Astrocyte (in vitro differentiated cells and primary cell): Measurements from ENCODE around the gene FUNDC2. TPM values are rescaled to one million over a fixed set of nuclear protein-coding genes. Genes with fewer than 3 reads are reported as not detected.

ENCODE experiments used
- DNase-seq: peaks from one replicate; pipeline ENCODE4 v3.0.0-alpha.2; 2010; ENCODE audit warnings: low read depth
- FAIRE-seq: peaks from 2 replicates; lab custom pipeline; 2011; peaks lifted over from hg19 to GRCh38; lab: Jason Lieb, UNC
- H2AFZ ChIP-seq: 2 replicates; pipeline ENCODE4 v1.6.0; 2012; ENCODE audit warnings: low read depth, low read length, inconsistent platforms
- H3K27ac ChIP-seq: 2 replicates; pipeline ENCODE4 v1.5.1; 2011; ENCODE audit warnings: low read depth, low read length, inconsistent platforms
- H3K27me3 ChIP-seq: 2 replicates; pipeline ENCODE4 v1.6.0; 2011; ENCODE audit warnings: low read length, inconsistent platforms; ENCODE audit not compliant: insufficient read depth
- H3K36me3 ChIP-seq: 2 replicates; pipeline ENCODE4 v1.5.1; 2011; ENCODE audit warnings: low read length, inconsistent platforms; ENCODE audit not compliant: insufficient read depth
- H3K4me1 ChIP-seq: 2 replicates; pipeline ENCODE4 v1.5.1; 2011; ENCODE audit warnings: low read length, inconsistent platforms; ENCODE audit not compliant: insufficient read depth
- H3K4me2 ChIP-seq: 2 replicates; pipeline ENCODE4 v1.6.0; 2012; ENCODE audit warnings: low read length, inconsistent platforms
- H3K4me3 ChIP-seq: 2 replicates; pipeline ENCODE4 v1.5.1; 2011; ENCODE audit warnings: low read depth, mild to moderate bottlenecking, low read length, inconsistent platforms; ENCODE audit not compliant: insufficient read depth
- H3K79me2 ChIP-seq: 2 replicates; pipeline ENCODE4 v1.6.0; 2012; ENCODE audit warnings: mild to moderate bottlenecking, low read length, inconsistent platforms; ENCODE audit not compliant: insufficient read depth
- H3K9ac ChIP-seq: 2 replicates; pipeline ENCODE4 v1.6.0; 2012; ENCODE audit warnings: mild to moderate bottlenecking, low read length, inconsistent platforms
- H3K9me3 ChIP-seq: 2 replicates; pipeline ENCODE4 v1.5.1; 2012; ENCODE audit warnings: low read depth, mild to moderate bottlenecking, low read length, inconsistent platforms; ENCODE audit not compliant: insufficient read depth
- H4K20me1 ChIP-seq: 2 replicates; pipeline ENCODE4 v1.6.0; 2012; ENCODE audit warnings: low read length, inconsistent platforms; ENCODE audit not compliant: insufficient read depth
- H3K27ac Mint-ChIP-seq: one replicate; pipeline ENCODE4 v1.8.0; 2021; ENCODE audit warnings: mild to moderate bottlenecking, mixed read lengths; ENCODE audit not compliant: unreplicated experiment
- H3K27me3 Mint-ChIP-seq: one replicate; pipeline ENCODE4 v1.8.0; 2021; ENCODE audit warnings: low read depth, mixed read lengths; ENCODE audit not compliant: unreplicated experiment
- H3K36me3 Mint-ChIP-seq: one replicate; pipeline ENCODE4 v1.8.0; 2021; ENCODE audit warnings: low read depth, mixed read lengths; ENCODE audit not compliant: unreplicated experiment
- H3K4me1 Mint-ChIP-seq: one replicate; pipeline ENCODE4 v1.8.0; 2021; ENCODE audit warnings: low read depth, mixed read lengths; ENCODE audit not compliant: unreplicated experiment
- H3K4me3 Mint-ChIP-seq: one replicate; pipeline ENCODE4 v1.8.0; 2021; ENCODE audit warnings: mild to moderate bottlenecking, moderate library complexity, mixed read lengths; ENCODE audit not compliant: unreplicated experiment
- H3K9me3 Mint-ChIP-seq: one replicate; pipeline ENCODE4 v1.8.0; 2021; ENCODE audit warnings: mild to moderate bottlenecking, mixed read lengths; ENCODE audit not compliant: unreplicated experiment
- EZH2 ChIP-seq: IDR thresholded peaks from 2 replicates; pipeline ENCODE4 v1.6.1; 2012; ENCODE audit warnings: mild to moderate bottlenecking, low read length, inconsistent platforms; ENCODE audit not compliant: insufficient read depth
- total RNA-seq: library from RNA; stranded (reverse); gene quantifications from 2 replicates; pipeline ENCODE4 v1.2.1, GENCODE V29; 2021
- TF ChIP-seq, protein P1 (sequence below): IDR thresholded peaks from 2 replicates; pipeline ENCODE4 v1.5.1; 2011; ENCODE audit warnings: low read depth, mild to moderate bottlenecking, inconsistent platforms, low read length, moderate library complexity; ENCODE audit not compliant: insufficient read depth

The FUNDC2 gene
- total RNA-seq, 1 donor from 2014 or later, result 49.5 TPM

DNA sequence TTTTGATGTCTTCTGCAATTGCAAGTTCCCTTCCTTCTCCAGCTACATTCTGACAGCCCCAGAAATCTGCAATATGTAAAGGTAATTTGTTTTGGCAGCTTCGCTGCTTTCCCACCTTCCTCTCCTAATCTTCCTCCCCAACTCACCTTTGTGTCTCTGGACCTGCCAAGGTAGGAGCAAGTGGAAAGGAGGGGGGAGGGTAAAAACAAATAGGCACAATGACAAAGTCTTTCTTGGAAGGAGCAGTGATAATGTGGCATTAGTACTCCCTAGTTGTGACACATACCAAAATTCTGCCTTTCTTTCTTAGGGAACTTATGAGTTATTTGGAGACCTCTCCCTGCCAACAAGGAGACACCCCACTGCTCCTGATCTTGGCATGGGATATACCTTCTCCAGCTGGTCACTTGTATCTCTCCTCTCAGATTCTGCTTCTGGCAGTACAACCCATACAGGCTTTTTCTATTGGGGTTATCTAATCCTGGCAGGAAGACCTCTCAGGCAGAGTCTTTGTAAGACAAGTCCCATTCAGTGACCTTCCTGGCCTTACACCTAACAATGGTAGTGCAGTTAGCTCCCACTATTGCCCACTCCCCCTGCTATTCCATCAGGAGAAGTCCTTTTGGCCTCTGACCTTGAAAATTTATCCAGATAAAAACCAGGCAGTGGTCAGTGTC is 28.3 kb upstream of the FUNDC2 start:
- no peak for DNase-seq
- H3K4me1 Mint-ChIP-seq, result no peaks in the 10 kb centered on the region
- Histone ChIP-seq H3K9ac (no peak overlapping the region), H3K27ac (no peak overlapping the region), H2AFZ (no peak overlapping the region), H4K20me1 (no peaks in the 10 kb centered on the region), H3K4me2 (no peak overlapping the region), H3K4me1 (no peaks in the 10 kb centered on the region), H3K27me3 (no peaks in the 10 kb centered on the region), H3K36me3 (no peaks in the 10 kb centered on the region), H3K4me3 (no peak overlapping the region), H3K79me2 (no peaks in the 10 kb centered on the region), H3K9me3 (no peaks in the 10 kb centered on the region)
- H3K27me3 Mint-ChIP-seq, result no peaks in the 10 kb centered on the region
- TF ChIP-seq, protein P1, sequence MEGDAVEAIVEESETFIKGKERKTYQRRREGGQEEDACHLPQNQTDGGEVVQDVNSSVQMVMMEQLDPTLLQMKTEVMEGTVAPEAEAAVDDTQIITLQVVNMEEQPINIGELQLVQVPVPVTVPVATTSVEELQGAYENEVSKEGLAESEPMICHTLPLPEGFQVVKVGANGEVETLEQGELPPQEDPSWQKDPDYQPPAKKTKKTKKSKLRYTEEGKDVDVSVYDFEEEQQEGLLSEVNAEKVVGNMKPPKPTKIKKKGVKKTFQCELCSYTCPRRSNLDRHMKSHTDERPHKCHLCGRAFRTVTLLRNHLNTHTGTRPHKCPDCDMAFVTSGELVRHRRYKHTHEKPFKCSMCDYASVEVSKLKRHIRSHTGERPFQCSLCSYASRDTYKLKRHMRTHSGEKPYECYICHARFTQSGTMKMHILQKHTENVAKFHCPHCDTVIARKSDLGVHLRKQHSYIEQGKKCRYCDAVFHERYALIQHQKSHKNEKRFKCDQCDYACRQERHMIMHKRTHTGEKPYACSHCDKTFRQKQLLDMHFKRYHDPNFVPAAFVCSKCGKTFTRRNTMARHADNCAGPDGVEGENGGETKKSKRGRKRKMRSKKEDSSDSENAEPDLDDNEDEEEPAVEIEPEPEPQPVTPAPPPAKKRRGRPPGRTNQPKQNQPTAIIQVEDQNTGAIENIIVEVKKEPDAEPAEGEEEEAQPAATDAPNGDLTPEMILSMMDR, result no peak
- TF ChIP-seq EZH2, result no peak
- no peak for FAIRE-seq
- H3K4me3 Mint-ChIP-seq, result no peak overlapping the region
- no peaks in the 10 kb centered on the region for H3K9me3 Mint-ChIP-seq
- no peaks in the 10 kb centered on the region for H3K36me3 Mint-ChIP-seq
- no peak overlapping the region for H3K27ac Mint-ChIP-seq

DNA sequence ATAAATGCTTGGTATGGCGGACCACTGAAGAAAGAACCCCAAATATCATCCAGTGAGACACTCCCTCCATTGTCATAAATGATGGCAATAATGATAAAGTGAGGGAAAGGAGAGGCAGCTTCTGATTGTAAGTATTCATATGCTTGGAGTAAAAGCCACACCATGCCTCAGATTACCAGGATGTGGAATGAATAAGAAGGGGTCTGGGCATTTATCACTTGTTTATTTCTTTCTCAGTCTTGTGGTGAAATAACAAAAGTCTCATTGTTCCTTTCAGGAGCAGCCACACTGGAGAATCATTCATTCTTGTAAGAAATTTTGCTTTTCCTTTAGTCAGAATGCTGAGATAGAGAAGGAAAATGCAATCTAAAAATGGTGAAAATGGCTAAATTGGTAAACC is 25.8 kb upstream of the FUNDC2 start:
- no peak overlapping the region for H3K4me3 Mint-ChIP-seq
- Histone ChIP-seq H4K20me1 (no peaks in the 10 kb centered on the region), H3K9ac (no peak overlapping the region), H3K27me3 (no peaks in the 10 kb centered on the region), H3K36me3 (no peaks in the 10 kb centered on the region), H3K4me2 (no peak overlapping the region), H3K27ac (no peak overlapping the region), H3K9me3 (no peaks in the 10 kb centered on the region), H3K79me2 (no peaks in the 10 kb centered on the region), H3K4me1 (no peaks in the 10 kb centered on the region), H2AFZ (no peak overlapping the region), H3K4me3 (no peak overlapping the region)
- H3K36me3 Mint-ChIP-seq, result no peaks in the 10 kb centered on the region
- no peaks in the 10 kb centered on the region for H3K4me1 Mint-ChIP-seq
- H3K27ac Mint-ChIP-seq, result no peak overlapping the region
- TF ChIP-seq EZH2, result no peak
- TF ChIP-seq, protein P1, result no peak
- no peaks in the 10 kb centered on the region for H3K27me3 Mint-ChIP-seq
- DNase-seq (no peak), FAIRE-seq (peak; percentile 23)
- no peaks in the 10 kb centered on the region for H3K9me3 Mint-ChIP-seq

DNA sequence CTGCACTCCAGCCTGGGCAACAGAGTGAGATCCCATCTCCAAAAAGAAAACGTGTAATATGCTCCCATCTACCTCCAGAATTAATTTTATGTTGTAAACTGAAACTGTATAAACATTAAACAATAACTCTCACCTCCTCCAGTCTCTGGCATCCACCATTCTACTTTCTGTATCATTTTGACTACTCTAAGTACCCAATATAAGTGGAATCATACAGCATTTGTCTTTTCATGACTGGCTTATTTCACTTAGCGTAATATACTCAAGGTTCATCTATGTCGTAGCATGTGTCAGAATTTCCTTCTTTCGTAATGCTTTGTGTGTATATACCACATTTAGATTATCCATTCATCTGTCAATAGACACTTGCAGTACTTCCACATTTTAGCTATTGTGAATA is 24.8 kb upstream of the FUNDC2 start:
- Mint-ChIP-seq H3K9me3 (no peaks in the 10 kb centered on the region), H3K36me3 (no peaks in the 10 kb centered on the region), H3K4me3 (no peak overlapping the region), H3K27me3 (no peaks in the 10 kb centered on the region), H3K4me1 (no peaks in the 10 kb centered on the region), H3K27ac (no peak overlapping the region)
- H3K27ac ChIP-seq, result no peak overlapping the region
- no peak overlapping the region for H2AFZ ChIP-seq
- H4K20me1 ChIP-seq, result no peaks in the 10 kb centered on the region
- H3K9ac ChIP-seq, result no peak overlapping the region
- no peaks in the 10 kb centered on the region for H3K36me3 ChIP-seq
- H3K4me3 ChIP-seq, result no peak overlapping the region
- peak; percentile 77 for FAIRE-seq
- no peak overlapping the region for H3K4me2 ChIP-seq
- no peak for DNase-seq
- no peaks in the 10 kb centered on the region for H3K9me3 ChIP-seq
- H3K79me2 ChIP-seq, result no peaks in the 10 kb centered on the region
- H3K27me3 ChIP-seq, result no peaks in the 10 kb centered on the region
- no peaks in the 10 kb centered on the region for H3K4me1 ChIP-seq
- TF ChIP-seq, protein P1, result no peak
- TF ChIP-seq EZH2, result no peak
